GM18499 (cell line): Measurements from ENCODE around the gene ERLIN1.

Experiments
- ATAC-seq: cut with Tn5 transposase; IDR thresholded peaks from one replicate; pipeline ENCODE4 v1.9.1; 2021; ENCODE audit warnings: moderate number of reproducible peaks; ENCODE audit not compliant: insufficient read depth, unreplicated experiment

Gene ERLIN1

GRCh38 chr10:100173035-100173434 lies 12.8 kb downstream of the ERLIN1 start:
- no peak for ATAC-seq

GRCh38 chr10:100172349-100172748 lies 13.5 kb downstream of the ERLIN1 start:
- no peak for ATAC-seq

DNA sequence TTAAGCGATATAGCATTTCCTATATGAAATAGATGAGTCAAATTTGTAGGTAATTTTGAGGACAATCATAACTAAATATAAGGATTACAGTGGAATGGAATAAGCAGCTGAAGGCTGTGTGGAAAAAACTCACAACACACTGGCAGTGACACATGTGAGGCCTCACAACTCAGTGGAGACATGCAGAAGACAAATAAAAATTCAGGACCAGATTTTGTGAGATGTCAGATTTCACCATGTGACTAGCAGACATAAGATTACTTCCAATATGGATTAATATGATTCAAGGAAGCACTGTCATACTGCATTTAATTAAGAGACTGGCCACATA lies 17.6 kb downstream of the ERLIN1 start:
- ATAC-seq, result no peak

DNA sequence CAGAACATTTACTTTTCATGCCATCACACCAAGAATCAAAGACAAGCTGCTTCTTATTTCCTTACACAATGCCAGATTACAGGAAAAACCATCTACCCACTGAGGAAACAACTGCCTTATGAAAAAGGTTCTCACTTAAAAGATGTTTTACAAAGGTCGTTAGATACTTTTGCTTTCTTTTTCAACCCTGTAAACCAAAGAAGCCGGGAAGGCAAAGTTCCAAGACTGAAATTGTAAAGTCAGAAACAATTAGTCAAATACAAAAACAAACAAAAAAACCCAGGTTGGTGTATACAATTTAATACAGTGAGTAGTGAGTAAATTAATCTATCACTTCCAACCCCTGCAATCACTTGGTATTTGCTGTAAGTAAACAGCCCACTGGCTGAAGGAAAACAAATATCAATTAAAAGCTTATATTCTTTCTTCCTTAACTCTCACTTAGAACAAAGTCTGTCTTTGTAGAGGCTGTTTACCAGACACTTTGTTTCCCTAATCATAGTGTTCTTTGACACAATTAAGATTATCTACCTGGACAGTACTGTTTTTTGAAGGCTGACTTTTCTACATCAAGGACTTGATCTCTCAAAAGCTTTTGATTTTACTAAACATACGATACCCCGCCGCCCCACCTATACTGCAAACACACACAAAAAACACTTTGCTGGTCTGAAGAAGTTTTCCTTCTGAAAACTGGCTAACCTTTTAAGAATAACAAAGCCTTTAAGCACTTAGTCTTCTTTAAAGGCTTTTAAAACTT lies 18.1 kb downstream of the ERLIN1 start:
- ATAC-seq, result no peak

DNA sequence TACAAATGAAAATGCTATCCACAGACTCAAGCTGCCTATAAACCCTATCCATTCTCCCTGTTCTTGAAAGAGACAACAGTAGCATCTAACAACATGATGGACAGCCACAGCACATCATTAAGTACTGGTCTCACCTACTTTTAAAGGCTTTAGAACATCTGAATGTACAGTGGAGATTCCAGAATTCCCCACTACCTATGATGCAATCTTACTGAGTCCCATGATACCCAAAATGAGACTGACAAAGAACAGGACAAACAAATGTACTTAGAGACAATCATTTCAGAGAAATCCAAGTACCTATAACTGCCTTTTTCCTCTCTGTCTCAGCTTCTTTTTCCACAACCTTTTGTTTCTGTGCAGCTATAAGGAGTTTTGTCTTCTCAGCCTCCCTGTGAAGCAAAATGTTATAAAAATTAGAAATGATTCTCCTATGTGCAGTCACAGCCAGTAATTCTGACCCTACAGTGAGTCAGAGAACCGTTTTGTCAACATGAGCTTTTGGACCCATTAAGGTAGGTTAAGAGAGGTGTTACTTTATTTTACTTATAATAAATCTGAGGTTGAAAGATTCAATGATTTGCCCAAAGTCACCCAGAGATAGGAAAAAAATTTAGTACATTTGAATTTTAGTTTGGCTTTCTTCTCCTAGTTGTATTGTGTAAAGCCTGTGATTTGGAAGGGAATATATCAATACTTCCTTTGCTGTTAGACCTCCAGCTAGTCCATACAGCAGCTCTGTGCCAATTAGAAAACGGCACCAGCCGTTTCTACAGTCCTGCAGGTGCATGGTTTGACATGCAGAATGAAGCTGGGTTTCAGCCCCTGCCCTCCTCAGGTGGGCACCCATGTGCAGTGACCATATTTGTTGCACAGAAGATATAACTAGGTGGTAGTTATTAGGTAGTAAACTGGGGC lies 21.9 kb downstream of the ERLIN1 start:
- no peak for ATAC-seq

GRCh38 chr10:100162696-100163095 lies 23.1 kb downstream of the ERLIN1 start:
- ATAC-seq, result no peak

- ATAC-seq, result peak; percentile 79
Measured at GRCh38 chr10:100158044-100158805, 27.6 kb downstream of the ERLIN1 start.

GRCh38 chr10:100157156-100157555 lies 28.7 kb downstream of the ERLIN1 start:
- no peak for ATAC-seq

- no peak for ATAC-seq
Measured at GRCh38 chr10:100155936-100156335, 29.9 kb downstream of the ERLIN1 start.

DNA sequence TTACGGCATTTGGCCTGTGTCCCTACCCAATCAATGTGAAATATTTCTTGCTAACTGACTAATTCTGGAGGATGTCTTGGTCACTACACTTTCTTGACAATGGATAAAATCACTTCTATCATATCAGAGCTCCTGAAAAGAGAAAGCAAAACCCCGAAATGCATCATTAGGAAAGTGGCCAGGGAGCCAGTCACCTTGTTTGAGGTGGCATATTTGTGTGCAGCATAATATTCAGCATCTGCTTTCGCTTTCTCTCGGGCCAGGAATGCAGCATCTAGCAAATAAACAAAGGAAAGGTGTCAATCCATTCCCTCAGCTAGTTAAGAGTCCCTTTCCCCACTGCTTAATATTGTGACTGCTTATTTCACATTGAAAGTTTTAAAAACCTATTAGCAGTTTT lies 31.2 kb downstream of the ERLIN1 start:
- ATAC-seq, result no peak

DNA sequence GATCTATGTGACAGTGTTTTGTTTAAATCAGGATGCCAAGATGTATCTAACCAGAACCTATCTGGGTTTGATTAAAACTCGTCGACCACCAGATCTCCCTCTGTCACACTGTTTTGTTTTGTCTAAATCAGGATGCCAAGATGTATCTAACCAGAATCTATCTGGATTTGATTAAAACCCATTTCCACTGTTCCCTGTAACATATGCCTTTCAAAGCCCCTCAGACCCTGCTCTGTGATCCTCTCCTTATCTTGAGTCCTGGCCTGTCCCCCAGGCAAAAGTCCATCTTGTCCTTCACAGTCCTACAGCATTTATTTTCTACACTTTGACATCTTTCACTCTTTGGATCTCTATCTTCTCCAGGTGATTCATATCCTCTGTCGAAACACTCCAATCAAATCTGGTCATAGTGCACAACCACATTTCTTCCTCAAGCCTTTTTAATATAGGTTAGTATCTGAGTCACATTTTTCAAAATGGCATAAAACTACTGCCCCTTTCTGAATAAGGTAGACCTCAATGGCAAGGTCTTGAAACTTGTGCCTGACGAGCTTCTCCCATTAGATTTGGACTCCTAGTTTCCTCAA lies 32.5 kb downstream of the ERLIN1 start:
- no peak for ATAC-seq

DNA sequence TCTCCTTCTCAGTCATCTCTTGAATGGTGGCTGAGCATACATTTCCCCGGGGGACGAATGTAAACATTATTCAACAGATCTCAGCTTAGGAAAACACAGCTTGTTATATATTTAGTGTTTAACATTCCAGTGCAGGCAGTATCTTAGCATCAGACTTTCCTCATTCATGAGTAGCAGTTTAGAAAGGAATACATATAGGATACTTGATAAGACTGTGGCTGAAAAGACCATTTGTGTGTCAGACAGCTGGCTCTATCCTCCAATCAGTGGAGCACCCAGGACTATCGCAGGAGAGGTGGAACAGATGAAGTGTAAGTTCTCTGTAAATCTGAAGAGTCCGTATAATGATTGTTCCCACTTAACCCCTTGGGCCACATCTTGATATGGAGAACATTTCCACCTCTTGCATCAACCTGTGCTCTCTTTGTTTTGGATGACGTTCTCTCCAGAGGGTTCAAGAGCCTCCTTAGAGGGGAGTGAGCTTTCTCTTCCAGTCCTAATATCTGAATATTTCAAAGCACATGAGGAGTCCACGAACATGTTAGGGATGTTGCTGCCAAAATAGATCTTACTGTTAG lies 34.0 kb downstream of the ERLIN1 start:
- no peak for ATAC-seq

- ATAC-seq, result peak; percentile 64
Measured at GRCh38 chr10:100148353-100149211, 37.2 kb downstream of the ERLIN1 start.

- ATAC-seq, result no peak
Measured at GRCh38 chr10:100146875-100147650, 38.8 kb downstream of the ERLIN1 start.

DNA sequence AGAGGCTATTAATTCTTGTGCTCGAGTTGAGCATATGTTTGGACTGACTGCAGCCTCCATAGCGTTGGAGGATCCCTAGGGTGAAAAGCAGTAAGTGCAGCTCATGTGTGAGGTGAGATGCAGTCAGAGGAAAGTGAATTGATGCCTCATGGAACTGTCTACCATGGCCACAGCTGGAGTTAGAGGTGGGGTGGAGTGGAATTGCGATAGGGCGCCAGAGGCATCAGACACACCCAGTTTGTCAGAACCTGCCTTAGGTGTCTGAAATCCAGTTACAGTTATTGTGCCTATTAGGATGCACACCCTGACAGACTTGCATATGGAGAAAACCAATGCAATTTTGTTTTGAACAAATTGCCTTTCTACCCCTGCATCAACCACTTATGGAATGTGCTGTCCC lies 39.4 kb downstream of the ERLIN1 start:
- ATAC-seq, result no peak

- no peak for ATAC-seq
Measured at GRCh38 chr10:100143756-100144155, 42.1 kb downstream of the ERLIN1 start.

DNA sequence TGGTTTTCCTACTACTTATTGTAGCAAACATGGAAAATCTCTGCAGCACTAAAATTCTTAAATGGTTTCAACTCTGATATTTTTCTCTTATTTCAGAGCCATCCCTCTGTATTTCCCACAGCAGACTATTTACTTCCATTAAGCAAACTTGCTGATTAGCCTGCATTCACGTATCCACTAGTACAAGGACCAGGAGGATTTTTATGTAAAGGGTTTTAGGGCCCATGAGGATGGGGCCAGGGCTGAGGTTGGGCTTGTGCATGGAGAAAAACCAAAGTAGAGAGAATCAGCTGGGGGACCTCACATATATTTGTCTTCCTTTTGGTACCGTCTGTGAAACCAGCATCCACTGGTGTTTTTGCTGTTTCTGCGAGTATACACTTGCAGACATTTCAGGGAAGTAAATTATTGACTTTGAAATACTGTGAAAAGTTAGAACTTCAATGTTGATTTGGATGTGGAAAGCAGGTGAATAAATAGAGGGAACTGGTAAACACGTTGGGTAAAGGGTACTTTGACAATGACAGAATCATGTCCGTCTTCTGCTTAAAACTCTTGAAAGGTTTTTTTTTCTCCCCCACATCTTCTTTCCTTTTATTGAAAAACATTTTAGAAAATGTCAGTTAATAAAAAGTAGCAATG lies 44.3 kb downstream of the ERLIN1 start:
- ATAC-seq, result no peak

DNA sequence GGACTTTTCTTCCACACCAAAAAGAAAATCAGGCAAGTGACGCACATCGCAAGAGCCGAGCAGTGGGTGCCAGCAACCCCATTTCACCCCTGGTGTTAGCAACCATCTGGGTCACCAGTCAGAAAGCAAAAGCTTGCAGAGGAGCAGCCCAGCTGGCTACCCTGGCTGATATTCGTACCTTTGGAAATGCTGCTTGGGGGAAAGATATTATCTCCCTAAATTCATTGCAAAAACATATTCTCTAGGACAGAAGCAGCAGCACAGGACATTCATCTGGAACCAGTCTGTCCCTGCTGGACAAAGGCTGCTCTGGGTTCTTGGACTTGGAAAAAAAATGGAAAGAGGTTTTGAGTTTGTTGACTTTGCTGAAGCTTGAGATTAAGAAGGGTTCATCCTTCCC lies 45.8 kb downstream of the ERLIN1 start:
- ATAC-seq, result no peak
